K562 (cell line): ENCODE results near the gene AGPAT4. TPM values are rescaled to one million over a fixed set of nuclear protein-coding genes. Genes with fewer than 3 reads are reported as not detected.
A peak's percentile ranks its signal among the peaks of the same experiment; 100 is the strongest.

Experiments
- ATAC-seq: fragments of 200-7000 bp; cut with Tn5 transposase; 3 replicates; pipeline ENCODE4 v1.9.1; 2020; ENCODE audit warnings: moderate library complexity
- BruUV-seq: library from RNA; stranded (reverse); fragments of 400-500 nt; replicated peaks from 2 replicates; lab custom pipeline; 2021; lab: Mats Ljungman, UMichigan
- CTCF ChIA-PET: fragments of 300-600 bp; formaldehyde crosslinking; extraction: SDS; loops from one replicate; lab custom pipeline; 2021; ENCODE audit warnings: low intra/inter-chr PET ratio; lab: Yijun Ruan, JAX
- POLR2A ChIA-PET: fragments of 300-600, 350-650 bp; sonication (Branson Sonifier 250); formaldehyde crosslinking; extraction: SDS; loops from one replicate; lab custom pipeline; 2021; ENCODE audit warnings: antibody characterized with exemption, inconsistent platforms; lab: Yijun Ruan, JAX
- DNase-seq, 4 experiments: peaks; one replicate each; pipeline versions ENCODE4 v3.0.0 to v3.0.0-alpha.2; 2011 to 2018; ENCODE audit warnings: low spot score in 3 of 4, mixed read lengths in 3 of 4; ENCODE audit errors: extremely low read depth in 1 of 4
- FAIRE-seq: peaks from 2 replicates; lab custom pipeline; 2011; peaks lifted over from hg19 to GRCh38; lab: Jason Lieb, UNC
- H2AFZ ChIP-seq: 2 replicates; pipeline ENCODE4 v1.6.0; 2011; ENCODE audit warnings: low read depth, low read length, control low read depth, inconsistent platforms
- H3K27ac ChIP-seq: fragments of 200-600 bp; 3 replicates; pipeline ENCODE4 v1.8.0; 2011; ENCODE audit warnings: low read depth, mild to moderate bottlenecking, control low read depth, inconsistent platforms, low read length, moderate library complexity, mixed read lengths; ENCODE audit errors: extremely low read depth
- H3K27me3 ChIP-seq, 2 experiments: fragments of 300-600 bp in 1 of 2; 2 replicates in 1 of 2; 3 replicates in 1 of 2; pipeline versions ENCODE4 v1.6.0 to v1.8.0; 2011; ENCODE audit warnings: inconsistent platforms in 2 of 2, low read length in 2 of 2, mild to moderate bottlenecking in 1 of 2, mixed read lengths in 1 of 2, moderate library complexity in 1 of 2; ENCODE audit not compliant: control insufficient read depth in 2 of 2, insufficient read depth in 2 of 2
- H3K36me3 ChIP-seq: fragments of 300-600 bp; 3 replicates; pipeline ENCODE4 v1.8.0; 2011; ENCODE audit warnings: mild to moderate bottlenecking, low read length, inconsistent platforms; ENCODE audit not compliant: control insufficient read depth, insufficient read depth
- H3K4me1 ChIP-seq, 2 experiments: fragments of 200-600 bp in 1 of 2; replicated peaks in 1 of 2; 2 replicates in 1 of 2; 3 replicates in 1 of 2; pipeline versions ENCODE4 v1.5.1 to v1.8.0; 2011; ENCODE audit warnings: inconsistent platforms in 2 of 2, low read length in 2 of 2, mild to moderate bottlenecking in 1 of 2, mixed read lengths in 1 of 2, moderate library complexity in 1 of 2; ENCODE audit not compliant: control insufficient read depth in 2 of 2, insufficient read depth in 2 of 2
- H3K4me2 ChIP-seq: 2 replicates; pipeline ENCODE4 v1.6.1; 2011; ENCODE audit warnings: low read length, control low read depth, inconsistent platforms, mixed read lengths; ENCODE audit not compliant: insufficient read depth
- H3K4me3 ChIP-seq: fragments of 200-600 bp; sonication (generic), shearing (Covaris generic); 2 replicates; pipeline ENCODE4 v1.5.1; 2016; ENCODE audit warnings: control low read depth, inconsistent platforms
- H3K79me2 ChIP-seq: fragments of 200-600 bp; 3 replicates; pipeline ENCODE4 v1.8.0; 2011; ENCODE audit warnings: low read length, inconsistent platforms; ENCODE audit not compliant: control insufficient read depth, insufficient read depth
- H3K9ac ChIP-seq, 2 experiments: 2 replicates each; pipeline versions ENCODE4 v1.6.0 to v1.6.1; 2011; ENCODE audit warnings: low read depth in 2 of 2, low read length in 2 of 2, control low read depth in 1 of 2, inconsistent platforms in 1 of 2, mild to moderate bottlenecking in 1 of 2, mixed read lengths in 1 of 2; ENCODE audit not compliant: insufficient read depth in 1 of 2
- H3K9me1 ChIP-seq: one replicate; pipeline ENCODE4 v1.6.0; 2011; ENCODE audit warnings: inconsistent platforms, mild to moderate bottlenecking, low read length, moderate library complexity; ENCODE audit not compliant: control insufficient read depth, insufficient read depth
- H3K9me3 ChIP-seq: replicated peaks from 2 replicates; pipeline ENCODE4 v1.5.1; 2011; ENCODE audit warnings: low read depth, low read length, inconsistent platforms; ENCODE audit not compliant: control insufficient read depth, insufficient read depth
- H4K20me1 ChIP-seq: replicated peaks from 2 replicates; pipeline ENCODE4 v1.6.1; 2011; ENCODE audit warnings: low read length, inconsistent platforms, mixed read lengths; ENCODE audit not compliant: control insufficient read depth, insufficient read depth
- CBFB ChIP-seq: sonication (generic); formaldehyde crosslinking; IDR thresholded peaks from 2 replicates; pipeline ENCODE4 v1.4.0; 2020; ENCODE audit warnings: mild to moderate bottlenecking, missing genetic modification reagents
- HDGF ChIP-seq: fragments of 450-650 bp; IDR thresholded peaks from 2 replicates; pipeline ENCODE4 v1.6.1; 2016
- HEY1 ChIP-seq: fragments of 250-450 bp; sonication (Bioruptor Pico); IDR thresholded peaks from 2 replicates; pipeline ENCODE4 v1.5.0; 2020; ENCODE audit warnings: mild to moderate bottlenecking, moderate library complexity, borderline replicate concordance
- MEF2A ChIP-seq: IDR thresholded peaks from 2 replicates; pipeline ENCODE4 v1.6.1; 2011; ENCODE audit warnings: low read depth, mild to moderate bottlenecking, low read length, moderate library complexity; ENCODE audit not compliant: control insufficient read depth
- POLR2G ChIP-seq: fragments of 200-400 bp; formaldehyde crosslinking; IDR thresholded peaks from 2 replicates; pipeline ENCODE4 v1.6.1; 2017; ENCODE audit warnings: low read depth, mild to moderate bottlenecking, antibody characterized with exemption, low read length, moderate library complexity
- RBM22 ChIP-seq: fragments of 200-400 bp; formaldehyde crosslinking; IDR thresholded peaks from 2 replicates; pipeline ENCODE4 v1.6.1; 2018; ENCODE audit warnings: low read length, low read depth; ENCODE audit not compliant: poor library complexity, severe bottlenecking
- ZNF143 ChIP-seq: sonication (generic); formaldehyde crosslinking; IDR thresholded peaks from 2 replicates; pipeline ENCODE4 v1.9.0; 2022; ENCODE audit warnings: mild to moderate bottlenecking, missing genetic modification reagents
- WGBS: fragments of 100-300 bp; shearing (Covaris generic); methylation state at CpG from one replicate; pipeline ENCODE4 v1.1.6; 2016; ENCODE audit warnings: low coverage, mixed read lengths; ENCODE audit not compliant: insufficient coverage; ENCODE audit errors: missing lambda C conversion rate; 5-methylcytosine and 5-hydroxymethylcytosine counted together
- in situ Hi-C: fragments of 300-500 bp; cut with MboI; formaldehyde crosslinking; loops from 4 replicates; pipeline ENCODE4 v1.15.0; 2018; ENCODE audit warnings: inconsistent platforms, mixed read lengths
- intact Hi-C: fragments of 100-400 bp; cut with micrococcal nuclease; formaldehyde crosslinking; loops from 2 replicates; pipeline ENCODE4 v1.14.2; 2022
- polyA plus RNA-seq, 8 experiments: library from polyadenylated mRNA; depleted of rRNA in 4 of 8; stranded (reverse) in 5 of 8; unstranded in 3 of 8; fragments of >200 nt; fragmentation: Nextera tagmentation in 2 of 8; fragmentation: Illumina TruSeq in 1 of 8; extraction: Ambion mirVana in 2 of 8; extraction: Trizol in 1 of 8; gene quantifications; 2 replicates each; pipeline versions ENCODE4 v1.2.1 to v1.2.3, GENCODE V29; 2011 to 2014; ENCODE audit warnings: inconsistent platforms in 1 of 8, missing spikeins in 1 of 8
- total RNA-seq, 7 experiments: library from RNA; depleted of rRNA in 6 of 7; stranded (reverse); fragments of >200 nt in 6 of 7; fragmentation: Illumina TruSeq in 2 of 7; extraction: Trizol in 2 of 7; gene quantifications; 2 replicates each; pipeline versions ENCODE4 v1.2.1 to v1.2.3, GENCODE V29; 2011 to 2021; ENCODE audit warnings: low replicate concordance in 1 of 7
- TF ChIP-seq, protein P1 (sequence below): sonication (generic); formaldehyde crosslinking; IDR thresholded peaks from 2 replicates; pipeline ENCODE4 v1.8.1; 2023; ENCODE audit warnings: mild to moderate bottlenecking, missing genetic modification reagents

The AGPAT4 gene
- total and polyA plus RNA-seq, 9 of the 15 experiments (the other 6 are each of a cell fraction or from before 2014, with no cell fraction given) = 2.2 to 15.0 (median 5.7) TPM

DNA sequence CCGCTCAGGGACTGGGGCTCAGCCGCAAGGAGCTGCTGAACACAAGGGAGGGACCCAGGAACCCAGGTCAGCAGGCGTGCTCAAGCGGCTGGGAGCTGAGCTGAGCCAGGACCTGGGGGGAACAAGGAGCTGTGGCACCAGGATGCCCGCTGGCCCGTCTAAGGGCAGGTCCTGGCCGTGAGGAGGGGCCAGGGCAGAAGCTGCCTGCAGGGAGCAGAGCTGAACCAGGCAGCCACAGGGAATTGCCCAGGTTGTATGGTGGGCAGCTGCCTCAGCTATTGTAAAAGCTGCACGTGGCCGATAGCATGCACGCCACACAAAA lies 133.3 kb downstream of the AGPAT4 start:
- intact Hi-C loops = no loop called here
- Histone ChIP-seq H3K4me1 (peaks cover 4 to 28% of the 10 kb centered on the region in 2 experiments; a peak in 3 of 5 replicates), H3K36me3 (no peaks in the 10 kb centered on the region), H3K27ac (no peak overlapping the region), H3K79me2 (no peaks in the 10 kb centered on the region), H3K4me2 (no peak overlapping the region), H2AFZ (no peak overlapping the region), H3K4me3 (no peak overlapping the region), H4K20me1 (no peaks in the 10 kb centered on the region)
- FAIRE-seq (no peak), DNase-seq (no peak), ATAC-seq (no peak)
- BruUV-seq = no TSS peak
- 74% methylated on average over 10 of the region's 10 CpGs for WGBS
- TF ChIP-seq, protein P1, sequence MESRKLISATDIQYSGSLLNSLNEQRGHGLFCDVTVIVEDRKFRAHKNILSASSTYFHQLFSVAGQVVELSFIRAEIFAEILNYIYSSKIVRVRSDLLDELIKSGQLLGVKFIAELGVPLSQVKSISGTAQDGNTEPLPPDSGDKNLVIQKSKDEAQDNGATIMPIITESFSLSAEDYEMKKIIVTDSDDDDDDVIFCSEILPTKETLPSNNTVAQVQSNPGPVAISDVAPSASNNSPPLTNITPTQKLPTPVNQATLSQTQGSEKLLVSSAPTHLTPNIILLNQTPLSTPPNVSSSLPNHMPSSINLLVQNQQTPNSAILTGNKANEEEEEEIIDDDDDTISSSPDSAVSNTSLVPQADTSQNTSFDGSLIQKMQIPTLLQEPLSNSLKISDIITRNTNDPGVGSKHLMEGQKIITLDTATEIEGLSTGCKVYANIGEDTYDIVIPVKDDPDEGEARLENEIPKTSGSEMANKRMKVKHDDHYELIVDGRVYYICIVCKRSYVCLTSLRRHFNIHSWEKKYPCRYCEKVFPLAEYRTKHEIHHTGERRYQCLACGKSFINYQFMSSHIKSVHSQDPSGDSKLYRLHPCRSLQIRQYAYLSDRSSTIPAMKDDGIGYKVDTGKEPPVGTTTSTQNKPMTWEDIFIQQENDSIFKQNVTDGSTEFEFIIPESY (CRISPR knock-in tag) = peak; percentile 7; the same call in 1 of the 2 replicates
- TF ChIP-seq MEF2A (no peak), HEY1 (CRISPR knock-in tag) (no peak), ZNF143 (0 out of 2 replicates have a peak, but pooled peaks have one; percentile 7), POLR2G (no peak), CBFB (0 out of 2 replicates have a peak, but pooled peaks have one; percentile 26), HDGF (no peak), RBM22 (peak; percentile 49)
- TF ChIP-seq, all 486 proteins: peak for 4
- no peaks in the 10 kb centered on the region for H3K9me1 ChIP-seq
- no peaks in the 10 kb centered on the region for H3K9me3 ChIP-seq
- in situ Hi-C loops = no loop called here
- peak overlapping the region in 1 of 2 experiments; percentile 77; a peak in 2 of 4 replicates for H3K9ac ChIP-seq
- POLR2A ChIA-PET = interaction anchor here (0.8 to 1.6 kb wide), 6 partner anchors 10 to 188 kb away, joined by 3 to 5 read pairs (median 4); no protein-coding TSS in a partner anchor
- CTCF ChIA-PET = no interaction called here
- no peaks in the 10 kb centered on the region for H3K27me3 ChIP-seq
